Endothelial cell of umbilical vein (primary cell): Measurements from ENCODE around the gene RPRML. TPM values are rescaled to one million over a fixed set of nuclear protein-coding genes. Genes with fewer than 3 reads are reported as not detected.

ENCODE experiments used
- BruUV-seq: library from RNA; stranded (reverse); fragments of 400-500 nt; replicated peaks from 2 replicates; lab custom pipeline; 2021; lab: Mats Ljungman, UMichigan
- CTCF ChIA-PET: fragments of 300-600, 350-600 bp; sonication (Branson Sonifier 250); formaldehyde crosslinking; loops from one replicate; lab custom pipeline; 2021; ENCODE audit warnings: antibody characterized with exemption, inconsistent platforms; lab: Charles Lee
- POLR2A ChIA-PET: fragments of 300-600, 350-600 bp; sonication (Branson Sonifier 250); formaldehyde crosslinking; loops from one replicate; lab custom pipeline; 2021; ENCODE audit warnings: antibody characterized with exemption, inconsistent platforms; lab: Charles Lee
- DNase-seq: peaks from one replicate; pipeline ENCODE4 v3.0.0-alpha.2; 2011; ENCODE audit warnings: low read depth, low spot score
- FAIRE-seq: peaks from 2 replicates; lab custom pipeline; 2011; peaks lifted over from hg19 to GRCh38; lab: Jason Lieb, UNC
- H2AFZ ChIP-seq: 2 replicates; pipeline ENCODE4 v1.6.0; 2012; ENCODE audit warnings: low read depth, low read length, control low read depth, inconsistent platforms
- H3K27ac ChIP-seq: 2 replicates; pipeline ENCODE4 v1.5.1; 2011; ENCODE audit warnings: low read depth, mild to moderate bottlenecking, control low read depth, low read length, moderate library complexity; ENCODE audit not compliant: insufficient read depth
- H3K27me3 ChIP-seq, 2 experiments: 2 replicates each; pipeline versions ENCODE4 v1.6.0 to v1.6.1; 2011; ENCODE audit warnings: low read length in 2 of 2, mixed read lengths in 1 of 2; ENCODE audit not compliant: control insufficient read depth in 2 of 2, insufficient read depth in 2 of 2
- H3K36me3 ChIP-seq, 2 experiments: 2 replicates in 1 of 2; 3 replicates in 1 of 2; pipeline ENCODE4 v1.5.1; 2011; ENCODE audit warnings: low read length in 2 of 2, mild to moderate bottlenecking in 1 of 2, moderate library complexity in 1 of 2; ENCODE audit not compliant: control insufficient read depth in 2 of 2, insufficient read depth in 2 of 2; ENCODE audit errors: extremely low read depth in 1 of 2
- H3K4me1 ChIP-seq: 3 replicates; pipeline ENCODE4 v1.5.1; 2011; ENCODE audit warnings: mild to moderate bottlenecking, low read length; ENCODE audit not compliant: control insufficient read depth, insufficient read depth; ENCODE audit errors: extremely low read depth
- H3K4me2 ChIP-seq: 2 replicates; pipeline ENCODE4 v1.6.1; 2011; ENCODE audit warnings: low read length, control low read depth, mixed read lengths; ENCODE audit not compliant: insufficient read depth
- H3K4me3 ChIP-seq, 3 experiments: fragments of 200-600 bp in 1 of 3; sonication (generic), shearing (Covaris generic) in 1 of 3; replicated peaks in 1 of 3; 2 replicates each; pipeline ENCODE4 v1.5.1; 2011 to 2016; ENCODE audit warnings: control low read depth in 3 of 3, low read length in 3 of 3, mild to moderate bottlenecking in 2 of 3, inconsistent platforms in 1 of 3, low read depth in 1 of 3, moderate library complexity in 1 of 3; ENCODE audit not compliant: insufficient read depth in 1 of 3
- H3K79me2 ChIP-seq: 2 replicates; pipeline ENCODE4 v1.6.0; 2012; ENCODE audit warnings: low read length, inconsistent platforms; ENCODE audit not compliant: control insufficient read depth, insufficient read depth
- H3K9ac ChIP-seq: replicated peaks from 2 replicates; pipeline ENCODE3; 2011; ENCODE audit warnings: low read length, control low read depth; ENCODE audit not compliant: insufficient read depth; ENCODE audit errors: extremely low read depth
- H3K9me1 ChIP-seq: replicated peaks from 3 replicates; pipeline ENCODE4 v1.6.0; 2011; ENCODE audit warnings: mild to moderate bottlenecking, low read length; ENCODE audit not compliant: control insufficient read depth, insufficient read depth; ENCODE audit errors: extremely low read depth
- H3K9me3 ChIP-seq: replicated peaks from 2 replicates; pipeline ENCODE4 v1.5.1; 2012; ENCODE audit warnings: low read length, inconsistent platforms; ENCODE audit not compliant: control insufficient read depth, insufficient read depth
- H4K20me1 ChIP-seq: replicated peaks from 2 replicates; pipeline ENCODE3; 2011; ENCODE audit warnings: mild to moderate bottlenecking, low read length; ENCODE audit not compliant: control insufficient read depth, insufficient read depth; ENCODE audit errors: extremely low read depth
- FOS ChIP-seq: IDR thresholded peaks from 2 replicates; pipeline ENCODE4 v1.6.1; 2011; ENCODE audit warnings: mild to moderate bottlenecking, low read length, moderate library complexity, borderline replicate concordance; ENCODE audit not compliant: insufficient read depth
- GATA2 ChIP-seq: IDR thresholded peaks from 2 replicates; pipeline ENCODE4 v1.7.0; 2011; ENCODE audit warnings: low read depth, mild to moderate bottlenecking, moderate library complexity, mixed read lengths, low read length; ENCODE audit not compliant: insufficient read length, insufficient read depth
- JUN ChIP-seq: IDR thresholded peaks from 2 replicates; pipeline ENCODE4 v1.6.1; 2011; ENCODE audit warnings: borderline replicate concordance, low read depth; ENCODE audit not compliant: insufficient read length, insufficient read depth
- MYC ChIP-seq: IDR thresholded peaks from one replicate; pipeline ENCODE4 v1.6.1; 2011; ENCODE audit warnings: mild to moderate bottlenecking, low read depth, low read length
- POLR2AphosphoS5 ChIP-seq: IDR thresholded peaks from 2 replicates; pipeline ENCODE4 v1.6.1; 2012; ENCODE audit warnings: low read depth, mild to moderate bottlenecking, control low read depth, low read length, moderate library complexity; ENCODE audit not compliant: insufficient read depth
- dilution Hi-C: fragments of 300-500 bp; cut with MboI; formaldehyde crosslinking; loops from one replicate; pipeline ENCODE4 v1.15.0; 2019; ENCODE audit warnings: low sequenced_read_pairs; ENCODE audit not compliant: extremely low pct_ligation_motif_present
- intact Hi-C: fragments of 100-400 bp; cut with micrococcal nuclease; formaldehyde crosslinking; loops from one replicate; pipeline ENCODE4 v1.10.0; 2022
- polyA plus RNA-seq, 4 experiments: library from polyadenylated mRNA; depleted of rRNA in 3 of 4; stranded (reverse) in 3 of 4; unstranded in 1 of 4; fragments of >200 nt; gene quantifications; 2 replicates each; pipeline versions ENCODE4 v1.2.1 to v1.2.3, GENCODE V29; 2011 to 2012; ENCODE audit warnings: missing spikeins in 1 of 4
- total RNA-seq: library from RNA; stranded (reverse); gene quantifications from 2 replicates; pipeline ENCODE4 v1.2.3, GENCODE V29; 2021
- TF ChIP-seq, protein P1 (sequence below): IDR thresholded peaks from 2 replicates; pipeline ENCODE4 v1.6.1; 2011; ENCODE audit not compliant: insufficient read depth, insufficient read length
- TF ChIP-seq, protein P2 (sequence below), 2 donors: IDR thresholded peaks; 1 replicate in 1 of 2; 2 replicates in 1 of 2; pipeline ENCODE4 v1.5.1; 2011; ENCODE audit warnings: low read length in 2 of 2, mild to moderate bottlenecking in 2 of 2, moderate library complexity in 2 of 2, control low read depth in 1 of 2, inconsistent platforms in 1 of 2, low read depth in 1 of 2; ENCODE audit not compliant: insufficient read depth in 1 of 2; ENCODE audit errors: extremely low read depth in 1 of 2

The RPRML gene
- total and polyA plus RNA-seq, 2 donors (not counting 3 experiments of a cell fraction or from before 2014, with no cell fraction given): 0.08 TPM; not detected in 1

DNA sequence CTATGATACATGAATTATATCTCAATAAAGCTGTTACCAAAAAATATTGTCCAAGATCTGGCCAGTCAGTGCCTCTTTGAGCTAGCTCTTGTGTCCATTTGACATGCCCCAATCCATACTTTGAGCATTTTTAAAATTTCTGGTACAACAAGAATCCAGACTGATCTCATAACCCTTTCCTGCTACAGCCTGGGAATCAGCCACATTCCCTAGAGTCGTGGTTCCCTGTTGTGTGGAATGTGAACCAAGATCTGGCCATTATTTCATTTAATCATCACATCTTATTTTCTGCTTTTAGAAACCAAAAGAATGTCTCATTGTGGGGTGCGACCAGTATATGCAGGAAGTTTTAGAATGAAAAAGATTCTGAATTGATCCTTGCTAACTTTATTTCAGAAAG lies 34.3 kb upstream of the RPRML start:
- no peak overlapping the region for H3K4me3 ChIP-seq
- H3K27me3 ChIP-seq: no peaks in the 10 kb centered on the region
- no peak overlapping the region for H3K27ac ChIP-seq
- dilution Hi-C loops (no loop called here), intact Hi-C loops (no loop called here)
- H3K9me3 ChIP-seq: no peaks in the 10 kb centered on the region
- no peak overlapping the region for H2AFZ ChIP-seq
- H3K9ac ChIP-seq: no peak overlapping the region
- H3K4me2 ChIP-seq: no peak overlapping the region
- FAIRE-seq (no peak), DNase-seq (no peak)
- no peaks in the 10 kb centered on the region for H4K20me1 ChIP-seq
- POLR2A ChIA-PET: no interaction called here
- TF ChIP-seq FOS (no peak), GATA2 (no peak), JUN (no peak), MYC (no peak), POLR2AphosphoS5 (no peak)
- TF ChIP-seq, protein P1, sequence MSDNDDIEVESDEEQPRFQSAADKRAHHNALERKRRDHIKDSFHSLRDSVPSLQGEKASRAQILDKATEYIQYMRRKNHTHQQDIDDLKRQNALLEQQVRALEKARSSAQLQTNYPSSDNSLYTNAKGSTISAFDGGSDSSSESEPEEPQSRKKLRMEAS: no peak
- TF ChIP-seq, protein P2, sequence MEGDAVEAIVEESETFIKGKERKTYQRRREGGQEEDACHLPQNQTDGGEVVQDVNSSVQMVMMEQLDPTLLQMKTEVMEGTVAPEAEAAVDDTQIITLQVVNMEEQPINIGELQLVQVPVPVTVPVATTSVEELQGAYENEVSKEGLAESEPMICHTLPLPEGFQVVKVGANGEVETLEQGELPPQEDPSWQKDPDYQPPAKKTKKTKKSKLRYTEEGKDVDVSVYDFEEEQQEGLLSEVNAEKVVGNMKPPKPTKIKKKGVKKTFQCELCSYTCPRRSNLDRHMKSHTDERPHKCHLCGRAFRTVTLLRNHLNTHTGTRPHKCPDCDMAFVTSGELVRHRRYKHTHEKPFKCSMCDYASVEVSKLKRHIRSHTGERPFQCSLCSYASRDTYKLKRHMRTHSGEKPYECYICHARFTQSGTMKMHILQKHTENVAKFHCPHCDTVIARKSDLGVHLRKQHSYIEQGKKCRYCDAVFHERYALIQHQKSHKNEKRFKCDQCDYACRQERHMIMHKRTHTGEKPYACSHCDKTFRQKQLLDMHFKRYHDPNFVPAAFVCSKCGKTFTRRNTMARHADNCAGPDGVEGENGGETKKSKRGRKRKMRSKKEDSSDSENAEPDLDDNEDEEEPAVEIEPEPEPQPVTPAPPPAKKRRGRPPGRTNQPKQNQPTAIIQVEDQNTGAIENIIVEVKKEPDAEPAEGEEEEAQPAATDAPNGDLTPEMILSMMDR (IDR thresholded peaks at IDR 0.05; ENCODE audit: extremely low read depth in 1 of 2, insufficient read depth in 1 of 2, low read depth in 1 of 2, low read length in 2 of 2): no peak
- CTCF ChIA-PET: no interaction called here
- H3K9me1 ChIP-seq: no peaks in the 10 kb centered on the region
- H3K79me2 ChIP-seq: no peaks in the 10 kb centered on the region
- H3K36me3 ChIP-seq: no peaks in the 10 kb centered on the region
- no TSS peak for BruUV-seq
- no peaks in the 10 kb centered on the region for H3K4me1 ChIP-seq
